PFSK-1 (cell line): Measurements from ENCODE around the gene RASA3.

Experiments used
- FOXP2 ChIP-seq: optimal IDR thresholded peaks from 2 replicates; pipeline ENCODE3; 2011; ENCODE audit warnings: borderline replicate concordance, control low read depth, inconsistent platforms; ENCODE audit not compliant: insufficient read depth; ENCODE audit errors: extremely low read length, extremely low read depth
- POLR2AphosphoS5 ChIP-seq: IDR thresholded peaks from 2 replicates; pipeline ENCODE4 v1.6.1; 2012; ENCODE audit warnings: low read depth, mild to moderate bottlenecking, control low read depth, low read length, moderate library complexity
- REST ChIP-seq, 2 experiments: IDR thresholded peaks; 2 replicates each; pipeline versions ENCODE4 v1.6.1 to v1.8.0; 2011 to 2012; ENCODE audit warnings: low read depth in 2 of 2, low read length in 2 of 2, control low read depth in 1 of 2, inconsistent platforms in 1 of 2, mild to moderate bottlenecking in 1 of 2, moderate library complexity in 1 of 2; ENCODE audit not compliant: insufficient read depth in 1 of 2
- SIN3A ChIP-seq: IDR thresholded peaks from 2 replicates; pipeline ENCODE4 v1.6.1; 2012; ENCODE audit warnings: mild to moderate bottlenecking, low read length, moderate library complexity, borderline replicate concordance; ENCODE audit not compliant: insufficient read depth
- TAF1 ChIP-seq: IDR thresholded peaks from 2 replicates; pipeline ENCODE4 v1.6.1; 2012; ENCODE audit warnings: low read length, control low read depth, borderline replicate concordance; ENCODE audit not compliant: insufficient read depth

Gene RASA3

GRCh38 chr13:113964251-113964995 lies 168.0 kb downstream of the RASA3 start:
- TF ChIP-seq FOXP2: no peak
- no peak for TF ChIP-seq SIN3A
- no peak for TF ChIP-seq POLR2AphosphoS5
- no peak for TF ChIP-seq TAF1
- no peak for TF ChIP-seq REST (IDR thresholded peaks at IDR 0.05; ENCODE audit: insufficient read depth in 1 of 2, low read depth in 2 of 2, low read length in 2 of 2)

DNA sequence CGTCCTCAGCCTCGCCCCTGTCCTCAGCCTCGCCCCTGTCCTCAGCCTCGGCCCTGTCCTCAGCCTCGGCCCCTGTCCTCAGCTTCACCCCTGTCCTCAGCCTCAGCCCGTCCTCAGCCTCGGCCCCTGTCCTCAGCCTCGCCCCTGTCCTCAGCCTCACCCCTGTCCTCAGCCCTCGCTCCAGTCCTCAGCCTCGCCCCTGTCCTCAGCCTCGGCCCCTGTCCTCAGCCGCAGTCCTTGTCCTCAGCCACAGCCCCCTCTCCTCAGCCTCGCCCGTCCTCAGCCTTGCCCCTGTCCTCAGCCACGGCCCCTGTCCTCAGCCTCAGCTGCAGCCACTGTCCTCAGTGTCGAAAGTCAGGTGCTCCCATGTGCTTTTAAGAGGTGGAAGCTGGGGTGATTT lies 169.0 kb downstream of the RASA3 start:
- TF ChIP-seq FOXP2 (no peak), TAF1 (no peak), REST (IDR thresholded peaks at IDR 0.05; ENCODE audit: insufficient read depth in 1 of 2, low read depth in 2 of 2, low read length in 2 of 2) (no peak), POLR2AphosphoS5 (no peak), SIN3A (no peak)

GRCh38 chr13:113962975-113963374 lies 169.4 kb downstream of the RASA3 start:
- TF ChIP-seq SIN3A: no peak
- no peak for TF ChIP-seq REST (IDR thresholded peaks at IDR 0.05; ENCODE audit: insufficient read depth in 1 of 2, low read depth in 2 of 2, low read length in 2 of 2)
- no peak for TF ChIP-seq POLR2AphosphoS5
- TF ChIP-seq TAF1: no peak

GRCh38 chr13:113962386-113962785 lies 170.0 kb downstream of the RASA3 start:
- no peak for TF ChIP-seq REST (IDR thresholded peaks at IDR 0.05; ENCODE audit: insufficient read depth in 1 of 2, low read depth in 2 of 2, low read length in 2 of 2)
- TF ChIP-seq TAF1: no peak
- no peak for TF ChIP-seq FOXP2
- no peak for TF ChIP-seq POLR2AphosphoS5
- TF ChIP-seq SIN3A: no peak
